Measurements from ENCODE around the gene CLEC4G. TPM values are rescaled to one million over a fixed set of nuclear protein-coding genes. Genes with fewer than 3 reads are reported as not detected.

The CLEC4G gene
- total RNA-seq, 2 experiments from 2014 or later, result not detected

DNA sequence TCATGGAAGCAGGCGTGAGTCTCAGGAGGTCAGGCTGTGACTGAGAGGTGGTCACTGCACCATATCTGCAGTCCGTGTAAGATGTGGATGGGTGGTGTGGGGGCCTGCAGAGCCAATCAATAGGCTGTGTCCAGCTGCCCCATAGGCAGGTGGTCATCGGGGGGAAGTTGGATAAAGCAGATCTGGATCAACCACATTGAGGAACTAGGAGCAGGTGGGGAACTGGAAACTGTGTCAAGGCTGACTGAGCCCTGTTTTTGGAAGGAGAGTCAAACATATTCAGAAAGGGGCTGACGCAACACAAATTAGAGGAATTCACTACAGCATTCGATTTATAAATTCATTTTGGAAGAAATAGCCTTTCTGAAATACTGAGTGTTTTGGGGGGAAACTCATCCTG, 46.2 kb upstream of the CLEC4G start:
- H3K9me3 Mint-ChIP-seq, result no peaks in the 10 kb centered on the region
- ChIA-PET CTCF (no interaction called here), POLR2A (no interaction called here)
- peaks cover 0 to 4% of the 10 kb centered on the region in 2 experiments for H3K27me3 ChIP-seq (ENCODE audit: control insufficient read depth in 1 of 2, insufficient read depth in 2 of 2, low read length in 2 of 2)
- no peaks in the 10 kb centered on the region for H3K36me3 ChIP-seq (ENCODE audit: insufficient read depth, low read length)
- H3K4me3 Mint-ChIP-seq, result no peak overlapping the region
- H3K27ac ChIP-seq (ENCODE audit: low read depth in 1 of 2, low read length in 2 of 2), result no peak overlapping the region
- H3K4me1 Mint-ChIP-seq (ENCODE audit: low read depth), result peaks cover 4% of the 10 kb centered on the region
- DNase-seq, result peak in 1 of 14 experiments; percentile 11
- no peak for TF ChIP-seq CTCF (IDR thresholded peaks at IDR 0.05)
- peaks cover 5% of the 10 kb centered on the region for H3K4me1 ChIP-seq (ENCODE audit: insufficient read depth, low read length)
- H3K36me3 Mint-ChIP-seq (ENCODE audit: low read depth), result no peaks in the 10 kb centered on the region
- intact Hi-C loops (cut with DNase I, micrococcal nuclease), result no loop called here
- ATAC-seq (ENCODE audit: poor library complexity), result no peak
- peaks cover 0 to 8% of the 10 kb centered on the region in 2 experiments for H3K9me3 ChIP-seq (ENCODE audit: control insufficient read depth in 1 of 2, insufficient read depth in 1 of 2, low read length in 2 of 2)
- no peak overlapping the region for H3K27ac Mint-ChIP-seq
- H3K27me3 Mint-ChIP-seq, result peaks cover 12% of the 10 kb centered on the region
- H3K4me3 ChIP-seq (ENCODE audit: low read length), result no peak overlapping the region

- Histone ChIP-seq H3K4me3 (ENCODE audit: low read length) (no peak overlapping the region), H3K27me3 (ENCODE audit: control insufficient read depth in 1 of 2, insufficient read depth in 2 of 2, low read length in 2 of 2) (no peaks in the 10 kb centered on the region), H3K9me3 (ENCODE audit: control insufficient read depth in 1 of 2, insufficient read depth in 1 of 2, low read length in 2 of 2) (peaks cover 0 to 8% of the 10 kb centered on the region in 2 experiments), H3K36me3 (ENCODE audit: insufficient read depth, low read length) (no peaks in the 10 kb centered on the region), H3K4me1 (ENCODE audit: insufficient read depth, low read length) (peaks cover 12% of the 10 kb centered on the region), H3K27ac (ENCODE audit: low read depth in 1 of 2, low read length in 2 of 2) (no peak overlapping the region)
- POLR2A ChIA-PET, result no interaction called here
- Mint-ChIP-seq H3K4me3 (no peak overlapping the region), H3K9me3 (no peaks in the 10 kb centered on the region), H3K27ac (no peak overlapping the region), H3K36me3 (ENCODE audit: low read depth) (no peaks in the 10 kb centered on the region), H3K4me1 (ENCODE audit: low read depth) (peaks cover 16% of the 10 kb centered on the region), H3K27me3 (peaks cover 5% of the 10 kb centered on the region)
- intact Hi-C loops (cut with DNase I, micrococcal nuclease), result no loop called here
- TF ChIP-seq CTCF (IDR thresholded peaks at IDR 0.05), result no peak
- CTCF ChIA-PET, result no interaction called here
- ATAC-seq (ENCODE audit: poor library complexity), result no peak
- no peak for DNase-seq
These were observed 43.9 kb upstream of the CLEC4G start for GRCh38 chr19:7775761-7776160.

DNA sequence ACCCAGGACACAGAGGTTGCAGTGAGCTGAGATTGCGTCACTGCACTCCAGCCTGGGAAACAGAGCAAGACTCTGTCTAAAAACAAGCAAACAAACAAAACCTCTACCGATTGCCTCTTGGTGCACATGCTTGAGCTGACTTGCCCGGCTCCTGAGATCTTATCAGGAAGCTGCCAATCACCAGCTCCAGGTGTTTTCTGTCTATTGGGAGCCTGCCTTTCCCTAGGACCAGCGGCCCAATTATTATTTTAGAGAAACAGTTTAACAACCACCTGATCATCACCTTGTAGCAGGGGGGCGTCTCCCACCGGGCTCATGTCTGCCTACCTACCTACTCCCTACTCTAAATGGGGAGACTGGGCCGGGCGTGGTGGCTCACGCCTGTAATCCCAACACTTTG, 41.9 kb upstream of the CLEC4G start:
- Mint-ChIP-seq H3K27ac (no peak overlapping the region), H3K4me3 (no peak overlapping the region), H3K36me3 (ENCODE audit: low read depth) (no peaks in the 10 kb centered on the region), H3K27me3 (peaks cover 5% of the 10 kb centered on the region), H3K4me1 (ENCODE audit: low read depth) (peaks cover 16% of the 10 kb centered on the region), H3K9me3 (no peaks in the 10 kb centered on the region)
- TF ChIP-seq CTCF (IDR thresholded peaks at IDR 0.05), result no peak
- Histone ChIP-seq H3K4me1 (ENCODE audit: insufficient read depth, low read length) (peaks cover 12% of the 10 kb centered on the region), H3K4me3 (ENCODE audit: low read length) (no peak overlapping the region), H3K27ac (ENCODE audit: low read depth in 1 of 2, low read length in 2 of 2) (no peak overlapping the region), H3K36me3 (ENCODE audit: insufficient read depth, low read length) (no peaks in the 10 kb centered on the region), H3K27me3 (ENCODE audit: control insufficient read depth in 1 of 2, insufficient read depth in 2 of 2, low read length in 2 of 2) (no peaks in the 10 kb centered on the region), H3K9me3 (ENCODE audit: control insufficient read depth in 1 of 2, insufficient read depth in 1 of 2, low read length in 2 of 2) (no peaks in the 10 kb centered on the region)
- ChIA-PET CTCF (no interaction called here), POLR2A (interaction anchor here (1.3 kb wide), 1 partner anchor 93 kb away, joined by 4 read pairs; no protein-coding TSS in a partner anchor)
- ATAC-seq (ENCODE audit: poor library complexity), result no peak
- intact Hi-C loops (cut with DNase I, micrococcal nuclease), result no loop called here
- no peak for DNase-seq
